IPS-18c (cell line): Measurements from ENCODE around the gene SPR.

Source experiments
- H3K4me3 ChIP-seq: 2 replicates; pipeline ENCODE4 v1.7.0; 2013; ENCODE audit warnings: low read depth, mild to moderate bottlenecking, low read length, moderate library complexity; ENCODE audit not compliant: insufficient read depth
- H3K9me3 ChIP-seq: one replicate; pipeline ENCODE4 v1.6.1; 2013; ENCODE audit warnings: mild to moderate bottlenecking, low read length, moderate library complexity; ENCODE audit not compliant: control insufficient read depth, insufficient read depth

The SPR gene

DNA sequence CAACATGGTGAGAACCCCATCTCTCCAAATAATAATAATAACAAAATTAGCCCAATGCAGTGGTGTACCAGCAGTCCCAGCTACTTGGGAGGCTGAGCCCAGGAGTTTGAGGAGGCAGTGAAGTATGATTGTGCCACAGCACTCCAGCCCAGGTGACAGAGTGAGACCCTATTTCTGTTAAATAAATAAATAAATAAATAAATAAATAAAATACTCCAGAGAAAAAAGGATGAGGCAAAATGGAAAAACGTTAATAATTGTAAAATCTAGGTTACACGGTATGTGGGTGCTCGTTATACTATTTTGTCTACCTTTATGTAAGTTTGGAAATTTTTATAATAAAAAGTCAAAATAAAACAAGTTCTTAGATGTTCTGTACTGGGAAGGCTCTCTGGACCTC is 21.5 kb downstream of the SPR start:
- H3K4me3 ChIP-seq: no peak overlapping the region
- H3K9me3 ChIP-seq: no peaks in the 10 kb centered on the region

DNA sequence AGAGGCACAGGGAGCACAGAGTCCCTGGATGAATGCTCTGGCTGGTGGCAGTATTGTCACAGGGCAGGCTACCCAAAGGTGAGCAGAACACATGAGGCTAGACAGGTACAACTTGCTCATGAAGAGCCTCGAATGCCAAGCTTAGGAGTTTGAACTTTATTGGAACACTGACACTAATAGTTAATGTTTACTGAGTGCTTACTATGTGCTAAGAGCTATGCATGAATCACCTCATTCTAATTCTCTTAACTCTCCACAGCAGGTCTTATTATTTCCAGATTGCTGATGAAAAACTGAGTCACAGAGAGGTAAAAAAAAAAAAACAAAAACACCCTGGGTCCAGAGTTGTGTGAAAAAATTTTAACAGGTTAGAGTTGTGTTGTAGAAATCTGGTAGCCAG is 24.0 kb downstream of the SPR start:
- Histone ChIP-seq H3K9me3 (no peaks in the 10 kb centered on the region), H3K4me3 (no peak overlapping the region)

- no peaks in the 10 kb centered on the region for H3K9me3 ChIP-seq
- H3K4me3 ChIP-seq: no peak overlapping the region; the same call in 1 of the 2 replicates
These were observed 26.4 kb downstream of the SPR start for GRCh38 chr2:72913486-72914205.

DNA sequence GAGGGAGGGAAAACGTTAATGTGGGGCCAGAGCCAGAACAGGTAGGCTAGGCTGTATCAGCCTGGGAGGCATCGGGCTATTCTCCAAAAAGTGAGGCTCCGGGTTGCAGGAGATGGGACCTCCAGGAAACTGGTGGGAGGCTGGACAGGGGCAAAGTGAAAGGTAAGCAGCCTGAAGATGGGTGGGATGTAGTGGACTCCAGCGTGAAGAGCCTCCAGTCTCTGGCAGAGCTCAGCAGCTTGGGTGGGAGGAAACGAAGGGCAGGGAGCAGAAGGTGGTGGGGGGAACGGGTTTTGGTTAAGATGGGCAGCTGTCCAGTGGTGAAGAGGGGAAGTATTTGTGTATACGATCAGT is 27.0 kb downstream of the SPR start:
- H3K4me3 ChIP-seq: no peak overlapping the region
- no peaks in the 10 kb centered on the region for H3K9me3 ChIP-seq

GRCh38 chr2:72914589-72915319 is 27.5 kb downstream of the SPR start:
- Histone ChIP-seq H3K4me3 (no peak overlapping the region; the same call in 1 of the 2 replicates), H3K9me3 (no peaks in the 10 kb centered on the region)

DNA sequence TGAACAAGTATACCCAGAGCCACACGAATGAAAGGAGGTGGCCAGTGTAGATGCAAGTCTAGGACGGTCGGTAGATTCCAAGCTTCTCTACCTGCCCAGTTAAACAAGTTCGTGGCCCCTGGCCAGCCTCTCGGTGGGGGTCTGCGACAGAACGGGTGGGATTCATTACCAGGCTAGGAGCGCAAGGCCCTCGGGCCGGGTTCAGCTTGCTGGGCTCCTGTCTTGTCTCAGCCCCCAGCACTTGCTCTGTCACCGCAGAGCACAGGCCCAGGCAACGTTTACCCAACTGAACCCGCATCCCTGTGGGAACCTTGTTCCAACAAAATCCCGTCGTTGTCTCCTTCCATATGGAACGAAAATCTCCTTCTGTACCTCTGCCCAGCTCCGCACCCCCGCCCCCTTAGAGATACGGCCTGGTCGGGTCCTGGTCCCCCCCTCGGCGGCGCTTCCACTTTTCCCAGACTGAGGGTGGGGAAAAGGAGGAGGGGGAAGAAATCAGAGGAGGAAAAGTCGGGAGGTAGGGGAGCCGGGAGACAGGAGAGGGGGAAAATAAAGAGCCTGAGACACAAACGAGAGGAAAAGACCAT is 28.2 kb downstream of the SPR start:
- Histone ChIP-seq H3K9me3 (no peaks in the 10 kb centered on the region), H3K4me3 (peak overlapping the region; percentile 66)

GRCh38 chr2:72915907-72916742 is 28.9 kb downstream of the SPR start:
- H3K9me3 ChIP-seq: peaks cover 2% of the 10 kb centered on the region
- H3K4me3 ChIP-seq: peak overlapping the region; percentile 66

DNA sequence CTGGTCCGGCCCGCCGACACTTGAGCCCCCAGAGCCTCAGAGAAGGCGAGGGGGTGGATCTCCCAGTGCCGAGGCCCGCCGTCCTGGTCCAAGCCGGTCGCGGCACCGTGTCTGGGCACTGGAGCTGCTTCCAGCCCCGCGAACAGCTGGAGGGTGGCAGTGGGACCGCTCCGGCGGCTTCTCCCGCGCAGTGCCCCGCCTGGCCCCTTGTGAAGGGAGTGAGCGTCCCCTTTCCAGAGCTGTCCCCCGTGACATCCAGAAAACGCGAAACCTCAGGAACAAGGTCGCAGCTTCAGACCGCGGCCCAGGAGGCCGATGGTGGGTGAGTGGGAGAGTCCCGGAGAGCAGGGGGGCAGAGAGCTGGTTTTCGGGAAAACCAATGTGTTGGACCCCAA is 29.5 kb downstream of the SPR start:
- H3K9me3 ChIP-seq: peaks cover 2% of the 10 kb centered on the region
- H3K4me3 ChIP-seq: peak overlapping the region; percentile 66

DNA sequence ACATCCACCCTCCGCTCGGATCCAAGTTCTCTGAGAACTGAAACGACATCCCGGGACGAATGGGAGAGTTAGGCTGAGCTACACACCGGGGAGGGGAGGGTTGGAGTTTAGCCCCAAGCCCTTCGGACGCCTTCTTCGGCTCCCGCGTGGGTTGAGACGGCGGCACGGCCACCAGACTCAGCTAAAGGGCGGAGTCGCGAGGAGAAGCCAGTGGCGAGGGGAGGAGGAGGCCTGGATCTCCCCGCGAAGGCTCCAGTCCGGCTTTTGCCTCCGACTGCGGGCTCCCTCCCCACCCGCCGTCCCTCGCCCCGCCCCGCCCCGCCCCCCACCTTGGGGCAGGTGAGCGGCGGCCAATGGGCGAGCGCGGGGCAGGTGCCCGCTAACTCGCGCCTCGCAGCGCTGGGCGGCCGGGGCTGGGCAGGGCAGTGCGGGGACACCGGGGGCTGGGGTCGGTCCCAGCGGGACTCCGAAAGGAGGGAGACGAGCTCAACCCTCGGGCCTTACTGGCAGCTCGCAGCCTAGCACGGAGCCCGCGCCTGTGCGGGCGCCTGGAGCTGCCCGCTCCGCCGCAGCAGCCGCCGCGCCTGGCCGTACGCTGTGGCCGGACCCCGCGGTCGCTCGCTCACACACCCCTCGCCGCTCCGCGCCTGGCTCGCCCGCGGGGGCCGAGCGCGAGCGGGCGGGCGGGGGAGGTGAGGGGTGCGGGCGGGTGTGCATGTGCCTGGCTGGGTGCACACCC is 30.1 kb downstream of the SPR start, which contains the start of gene EMX1:
Gene EMX1, plus strand, starts transcription at position 382 of the 739 bp plus-strand sequence. Its CDS starts 334 bp downstream, at position 716.
- H3K4me3 ChIP-seq: peak within 1 kb of the TSS; percentile 66
- H3K9me3 ChIP-seq: peaks cover 2% of the 10 kb centered on the region

- H3K9me3 ChIP-seq: peaks cover 2% of the 10 kb centered on the region
- peak overlapping the region; percentile 47 for H3K4me3 ChIP-seq
These were observed 30.8 kb downstream of the SPR start for GRCh38 chr2:72917877-72918553.

- Histone ChIP-seq H3K4me3 (peak overlapping the region; percentile 53), H3K9me3 (peaks cover 2% of the 10 kb centered on the region)
These were observed 32.5 kb downstream of the SPR start for GRCh38 chr2:72919414-72920317.

DNA sequence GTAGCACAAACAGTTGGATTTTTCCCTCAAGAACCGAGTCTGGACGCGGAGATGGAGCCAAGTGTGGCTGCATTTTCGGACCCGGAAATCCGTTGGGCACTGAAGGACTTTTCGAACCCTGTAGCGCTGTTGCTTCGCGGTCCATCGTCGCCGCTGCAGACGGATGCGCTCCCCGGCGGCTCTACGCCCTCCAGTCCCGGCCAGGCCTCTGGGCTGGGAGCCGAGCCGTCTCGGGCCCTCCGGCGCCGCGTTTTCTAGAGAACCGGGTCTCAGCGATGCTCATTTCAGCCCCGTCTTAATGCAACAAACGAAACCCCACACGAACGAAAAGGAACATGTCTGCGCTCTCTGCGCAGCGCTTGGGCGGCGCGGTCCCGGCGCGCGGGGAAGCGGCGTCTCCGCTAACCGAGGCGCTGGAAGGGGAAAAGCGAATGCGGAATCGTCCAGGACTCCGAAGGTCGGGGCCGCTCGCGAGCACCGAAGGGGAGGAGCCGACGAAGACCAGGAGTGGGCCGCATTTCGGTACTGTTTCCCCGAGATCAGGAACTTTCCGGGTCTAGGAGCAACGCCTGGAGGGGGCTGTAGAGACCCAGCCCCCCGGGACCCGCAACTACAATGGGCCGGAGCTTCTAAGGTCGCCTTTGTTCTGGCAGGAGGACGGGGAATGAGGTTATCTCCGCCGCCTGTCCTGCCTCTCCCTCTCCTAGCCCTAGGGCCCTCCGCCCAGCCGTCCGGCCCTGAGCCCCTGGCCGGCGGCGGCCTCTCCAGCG is 33.3 kb downstream of the SPR start:
- peaks cover 2% of the 10 kb centered on the region for H3K9me3 ChIP-seq
- peak overlapping the region; percentile 53 for H3K4me3 ChIP-seq

- no peak overlapping the region; the same call in 1 of the 2 replicates for H3K4me3 ChIP-seq
- peaks cover 2% of the 10 kb centered on the region for H3K9me3 ChIP-seq
These were observed 34.1 kb downstream of the SPR start for GRCh38 chr2:72921088-72921851.

DNA sequence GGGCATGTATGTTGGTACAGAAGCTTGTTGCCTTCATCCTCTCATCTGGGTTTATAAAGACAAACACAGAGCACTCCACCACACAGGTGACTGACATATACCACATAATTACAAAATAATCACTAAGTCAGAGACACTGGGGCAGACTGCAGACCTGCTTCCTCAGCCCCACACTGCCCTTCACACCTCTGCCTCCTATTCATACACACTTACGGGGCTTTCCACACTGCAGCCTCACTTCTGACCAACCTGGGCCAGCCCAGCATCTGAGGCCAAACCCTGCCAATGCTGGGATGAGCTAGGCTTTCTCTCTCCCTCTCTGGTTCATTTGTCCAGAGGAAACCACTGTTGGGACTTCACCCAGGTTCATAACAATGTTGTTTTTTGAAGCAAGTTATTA is 34.6 kb downstream of the SPR start:
- H3K9me3 ChIP-seq: peaks cover 2% of the 10 kb centered on the region
- no peak overlapping the region for H3K4me3 ChIP-seq
